SJSA1 (cell line): Measurements from ENCODE around the gene CTU2. TPM values are rescaled to one million over a fixed set of nuclear protein-coding genes. Genes with fewer than 3 reads are reported as not detected.
A peak's percentile ranks its signal among the peaks of the same experiment; 100 is the strongest.

Source experiments
- DNase-seq, 2 experiments: peaks; one replicate each; pipeline ENCODE4 v3.0.0-alpha.2; 2015 to 2020; ENCODE audit warnings: low spot score in 2 of 2, low read depth in 1 of 2
- H3K27ac ChIP-seq: fragments of 250-450 bp; sonication (Bioruptor Pico); 2 replicates; pipeline ENCODE4 v1.5.1; 2020; ENCODE audit warnings: mild to moderate bottlenecking, moderate library complexity
- H3K27me3 ChIP-seq: fragments of 250-450 bp; sonication (Bioruptor Pico); replicated peaks from 2 replicates; pipeline ENCODE4 v1.5.1; 2020; ENCODE audit warnings: mild to moderate bottlenecking, moderate library complexity
- H3K36me3 ChIP-seq: fragments of 250-450 bp; sonication (Bioruptor Pico); 2 replicates; pipeline ENCODE4 v1.5.1; 2020; ENCODE audit warnings: mild to moderate bottlenecking
- H3K4me1 ChIP-seq: fragments of 250-450 bp; sonication (Bioruptor Pico); replicated peaks from 2 replicates; pipeline ENCODE4 v1.6.1; 2021; ENCODE audit warnings: mild to moderate bottlenecking
- H3K4me3 ChIP-seq: fragments of 250-450 bp; sonication (Bioruptor Pico); 2 replicates; pipeline ENCODE4 v1.5.1; 2020; ENCODE audit warnings: mild to moderate bottlenecking
- H3K9me3 ChIP-seq: fragments of 250-450 bp; sonication (Bioruptor Pico); replicated peaks from 2 replicates; pipeline ENCODE4 v1.5.1; 2020; ENCODE audit warnings: mild to moderate bottlenecking
- total RNA-seq: library from RNA; depleted of rRNA; stranded (reverse); fragments of >200 nt; shearing (Covaris generic); gene quantifications from 2 replicates; pipeline ENCODE4 v1.2.3, GENCODE V29; 2014

Gene CTU2
- total RNA-seq, 1 experiment from 2014 or later = 17.9 TPM

DNA sequence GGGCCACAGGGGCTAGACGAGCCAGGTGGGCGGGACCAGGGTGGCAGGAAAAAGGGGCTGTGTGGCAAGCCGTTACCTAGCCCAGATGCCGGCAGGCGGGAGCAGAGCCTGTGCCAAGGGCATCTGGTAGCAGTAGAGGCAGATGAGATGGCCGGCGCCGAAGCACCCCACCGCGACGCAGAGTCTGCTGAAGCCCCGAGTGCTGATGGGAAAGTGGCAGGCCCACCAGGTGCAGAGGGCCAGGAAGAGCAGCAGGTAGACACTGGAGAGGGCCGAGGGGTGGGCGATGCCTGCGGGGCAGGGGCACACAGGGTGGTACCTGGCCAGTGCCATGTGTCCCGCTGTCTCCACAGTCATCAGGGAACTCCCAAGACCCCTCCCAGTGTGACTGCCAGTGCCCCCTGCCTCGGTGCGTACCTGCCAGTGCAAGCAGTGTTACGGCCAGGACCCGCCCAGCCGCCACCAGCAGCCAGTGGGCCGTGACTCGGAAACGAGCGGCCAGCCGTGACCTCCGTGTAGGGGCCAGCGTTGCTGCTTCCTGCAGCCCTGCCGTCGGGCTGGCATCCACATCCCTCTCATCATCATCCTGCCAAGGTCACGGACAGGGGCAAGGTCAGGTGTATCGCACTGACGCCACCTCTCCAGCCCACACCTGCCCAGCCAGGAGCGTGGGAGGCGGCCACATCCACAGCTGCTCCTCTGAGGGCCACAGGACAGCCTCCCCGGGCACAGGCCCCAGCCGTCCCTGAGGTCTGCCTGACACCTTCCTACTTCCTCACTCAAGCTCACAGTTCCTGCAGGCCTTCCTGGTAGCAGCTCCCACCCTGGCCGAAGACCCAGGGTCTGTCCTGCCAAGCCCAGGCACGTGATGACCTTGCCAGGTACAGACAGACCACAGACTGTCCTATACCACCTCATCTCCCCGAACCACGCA is 32.1 kb downstream of the CTU2 start:
- no peak for DNase-seq
- no peaks in the 10 kb centered on the region for H3K27me3 ChIP-seq
- no peaks in the 10 kb centered on the region for H3K9me3 ChIP-seq
- 0 out of 2 replicates have a peak, but pooled peaks cover 7% of the 10 kb centered on the region for H3K4me1 ChIP-seq
- H3K27ac ChIP-seq = no peak overlapping the region
- peaks cover 93% of the 10 kb centered on the region for H3K36me3 ChIP-seq
- no peak overlapping the region for H3K4me3 ChIP-seq

DNA sequence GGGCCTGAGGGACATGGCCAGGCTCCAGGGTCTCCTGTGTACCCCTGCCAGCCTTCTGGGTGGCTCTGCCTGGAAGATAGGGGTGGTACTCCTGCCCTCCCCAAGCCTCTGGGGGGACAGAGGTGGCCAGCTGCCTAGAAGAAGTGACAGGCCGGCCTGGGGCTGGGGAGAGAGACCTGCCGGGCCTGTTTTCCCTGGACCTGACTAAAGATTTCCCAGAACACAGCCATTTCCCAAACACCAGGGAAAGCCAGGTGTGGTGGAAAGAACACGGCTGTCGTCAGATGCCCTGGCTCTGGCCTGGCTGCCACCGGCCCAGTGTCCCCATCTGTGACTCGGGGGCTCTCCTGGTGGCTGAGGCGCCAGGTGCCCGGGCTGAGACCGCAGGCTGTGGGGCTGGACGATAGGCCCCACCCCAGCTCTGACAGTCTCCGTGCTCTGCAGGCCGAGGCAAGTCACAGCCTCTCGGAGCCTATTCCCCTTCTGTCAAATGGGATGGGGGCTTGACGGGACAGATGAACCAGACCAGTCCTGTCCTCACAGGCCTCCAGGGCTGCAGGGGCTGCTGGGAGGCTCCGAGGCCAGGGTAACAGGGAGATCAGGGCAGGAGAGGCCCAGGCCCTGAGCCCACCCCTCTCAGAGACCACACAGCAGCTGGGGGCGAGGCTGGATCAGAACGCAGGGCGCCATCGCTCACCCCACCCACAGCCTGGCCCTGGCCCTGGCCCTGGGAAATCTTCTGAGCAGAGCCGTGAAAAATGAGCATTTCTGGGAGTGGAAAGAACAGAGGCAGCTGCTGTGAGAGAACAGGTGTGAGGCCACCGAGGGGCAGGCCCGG is 33.1 kb downstream of the CTU2 start:
- Histone ChIP-seq H3K36me3 (peaks cover 93% of the 10 kb centered on the region), H3K27me3 (no peaks in the 10 kb centered on the region), H3K9me3 (no peaks in the 10 kb centered on the region), H3K27ac (no peak overlapping the region), H3K4me3 (no peak overlapping the region), H3K4me1 (peaks cover 7% of the 10 kb centered on the region; the same call in 1 of the 2 replicates)
- no peak for DNase-seq

GRCh38 chr16:88739977-88740726 is 33.8 kb downstream of the CTU2 start:
- Histone ChIP-seq H3K27ac (no peak overlapping the region), H3K36me3 (peaks cover 90% of the 10 kb centered on the region), H3K9me3 (no peaks in the 10 kb centered on the region), H3K27me3 (no peaks in the 10 kb centered on the region), H3K4me3 (no peak overlapping the region), H3K4me1 (peaks cover 7% of the 10 kb centered on the region; the same call in 1 of the 2 replicates)
- DNase-seq = no peak

DNA sequence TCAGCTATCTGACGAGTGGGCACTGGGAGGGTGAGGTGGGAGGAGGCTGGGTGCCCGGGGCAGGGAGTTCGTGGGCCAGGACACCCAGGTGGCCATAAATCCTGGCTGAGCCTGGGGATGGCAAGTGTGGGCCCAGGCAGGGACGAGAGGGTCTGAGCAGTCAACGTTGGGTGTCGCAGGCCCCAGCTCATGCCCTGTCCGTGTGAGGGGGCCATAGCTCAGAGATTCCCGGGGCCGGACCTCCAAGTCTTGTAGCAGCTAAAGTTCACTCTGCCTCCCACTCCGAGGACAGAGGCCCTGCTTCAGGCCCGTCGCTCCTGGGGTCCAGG is 34.4 kb downstream of the CTU2 start:
- Histone ChIP-seq H3K27ac (no peak overlapping the region), H3K36me3 (peaks cover 88% of the 10 kb centered on the region), H3K27me3 (no peaks in the 10 kb centered on the region), H3K4me1 (peaks cover 4% of the 10 kb centered on the region; the same call in 1 of the 2 replicates), H3K9me3 (no peaks in the 10 kb centered on the region), H3K4me3 (no peak overlapping the region)
- DNase-seq = no peak

DNA sequence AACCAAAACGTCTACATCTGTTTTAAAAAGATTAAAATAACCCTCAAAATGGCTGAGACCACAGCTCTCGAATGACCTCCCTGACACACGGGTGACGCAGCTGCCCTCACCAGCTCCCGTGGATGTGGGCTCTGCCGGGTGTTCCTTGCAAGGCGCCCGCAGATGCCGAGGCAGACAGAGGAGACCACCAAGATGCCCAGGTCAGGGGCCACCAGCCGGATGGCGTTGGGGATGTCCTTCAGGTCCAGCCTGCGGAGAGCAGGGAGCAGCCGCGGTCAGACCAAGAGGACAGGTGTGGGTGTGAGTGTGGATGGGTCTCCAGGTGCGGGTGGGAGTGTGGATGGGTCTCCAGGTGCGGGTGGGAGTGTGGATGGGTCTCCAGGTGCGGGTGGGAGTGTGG is 35.1 kb downstream of the CTU2 start:
- Histone ChIP-seq H3K4me1 (peaks cover 4% of the 10 kb centered on the region; the same call in 1 of the 2 replicates), H3K4me3 (no peak overlapping the region), H3K27ac (no peak overlapping the region), H3K9me3 (no peaks in the 10 kb centered on the region), H3K27me3 (no peaks in the 10 kb centered on the region), H3K36me3 (peaks cover 86% of the 10 kb centered on the region)
- no peak for DNase-seq

DNA sequence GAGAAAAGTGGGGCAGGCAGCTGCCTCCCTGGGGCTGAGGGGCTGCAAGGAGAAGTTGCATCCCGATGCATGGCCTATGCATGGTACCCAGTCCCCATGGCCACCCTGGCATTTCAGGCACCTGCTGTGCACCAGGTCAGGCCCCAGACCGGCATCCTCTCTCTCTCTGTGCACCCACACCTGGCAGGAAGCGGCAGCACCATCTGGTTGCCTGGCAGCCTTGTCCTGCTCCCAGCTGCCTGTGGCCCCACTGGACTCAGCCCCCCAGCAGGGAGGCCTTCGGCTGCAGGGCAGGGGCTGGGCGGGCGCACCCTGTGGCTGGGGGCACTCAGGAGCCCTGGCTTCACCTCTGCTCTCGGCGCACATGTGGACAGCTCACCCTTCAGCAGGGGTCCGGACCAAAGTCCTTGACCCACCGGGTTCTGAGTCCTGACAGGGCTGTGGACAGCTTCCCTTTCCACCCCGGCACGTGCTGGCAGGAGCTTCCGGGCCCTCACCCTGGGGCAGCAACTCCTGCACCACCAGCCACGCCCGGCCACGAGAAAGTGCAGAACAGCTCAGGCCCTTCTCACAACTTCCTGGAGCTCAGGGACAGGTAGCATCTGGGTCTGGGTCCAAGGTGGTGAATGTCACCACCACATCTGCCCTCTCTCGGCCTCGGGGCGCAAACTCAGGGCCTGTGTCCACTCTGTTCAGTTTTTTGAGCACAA is 36.7 kb downstream of the CTU2 start:
- no peak overlapping the region for H3K27ac ChIP-seq
- no peak for DNase-seq
- peaks cover 83% of the 10 kb centered on the region for H3K36me3 ChIP-seq
- H3K9me3 ChIP-seq = no peaks in the 10 kb centered on the region
- H3K4me1 ChIP-seq = no peaks in the 10 kb centered on the region; the same call in 1 of the 2 replicates
- H3K4me3 ChIP-seq = no peak overlapping the region
- no peaks in the 10 kb centered on the region for H3K27me3 ChIP-seq

DNA sequence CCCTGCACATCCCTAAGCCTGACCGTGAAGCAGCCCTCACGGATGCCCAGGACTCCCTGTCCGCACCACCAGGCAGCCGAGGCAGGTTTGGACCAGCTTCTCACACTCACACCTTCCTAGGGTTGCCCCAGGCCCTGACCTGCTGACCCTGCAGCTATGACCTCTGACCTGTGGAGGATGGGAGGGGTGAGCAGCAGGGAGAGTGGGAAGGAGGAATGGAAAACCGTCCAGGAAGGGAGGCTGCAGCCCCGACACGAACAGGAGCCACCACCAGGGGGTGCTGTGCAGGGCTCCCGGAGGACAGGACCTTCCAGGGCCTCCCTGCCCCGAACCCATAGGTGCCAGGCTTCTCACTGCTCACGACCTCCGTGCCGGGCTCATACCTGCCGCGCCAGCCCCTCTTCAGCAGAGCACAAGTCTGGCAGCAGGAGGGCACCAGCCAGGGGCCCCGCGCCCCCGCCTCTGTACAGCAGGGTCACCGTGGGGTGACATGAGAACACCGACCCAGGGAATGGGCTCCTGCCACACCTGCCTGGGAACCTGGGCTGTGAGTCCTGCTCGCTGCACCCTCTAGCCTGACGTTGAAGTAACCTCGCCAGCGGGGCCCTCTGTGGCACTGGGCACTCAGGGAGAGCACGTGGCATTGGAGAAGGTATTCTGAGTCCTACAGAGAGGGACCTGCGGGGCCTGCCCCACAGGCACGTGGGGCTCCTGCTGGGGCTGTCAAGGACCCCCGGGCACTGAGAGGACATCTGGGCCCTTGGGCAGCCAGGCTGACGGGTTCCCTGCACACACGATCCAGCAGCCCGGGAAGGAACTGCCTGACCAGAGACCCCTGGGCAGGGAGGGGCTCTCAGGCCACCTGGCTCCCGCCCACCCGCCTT is 37.6 kb downstream of the CTU2 start:
- no peaks in the 10 kb centered on the region for H3K9me3 ChIP-seq
- DNase-seq = peak; percentile 65 to 84

DNA sequence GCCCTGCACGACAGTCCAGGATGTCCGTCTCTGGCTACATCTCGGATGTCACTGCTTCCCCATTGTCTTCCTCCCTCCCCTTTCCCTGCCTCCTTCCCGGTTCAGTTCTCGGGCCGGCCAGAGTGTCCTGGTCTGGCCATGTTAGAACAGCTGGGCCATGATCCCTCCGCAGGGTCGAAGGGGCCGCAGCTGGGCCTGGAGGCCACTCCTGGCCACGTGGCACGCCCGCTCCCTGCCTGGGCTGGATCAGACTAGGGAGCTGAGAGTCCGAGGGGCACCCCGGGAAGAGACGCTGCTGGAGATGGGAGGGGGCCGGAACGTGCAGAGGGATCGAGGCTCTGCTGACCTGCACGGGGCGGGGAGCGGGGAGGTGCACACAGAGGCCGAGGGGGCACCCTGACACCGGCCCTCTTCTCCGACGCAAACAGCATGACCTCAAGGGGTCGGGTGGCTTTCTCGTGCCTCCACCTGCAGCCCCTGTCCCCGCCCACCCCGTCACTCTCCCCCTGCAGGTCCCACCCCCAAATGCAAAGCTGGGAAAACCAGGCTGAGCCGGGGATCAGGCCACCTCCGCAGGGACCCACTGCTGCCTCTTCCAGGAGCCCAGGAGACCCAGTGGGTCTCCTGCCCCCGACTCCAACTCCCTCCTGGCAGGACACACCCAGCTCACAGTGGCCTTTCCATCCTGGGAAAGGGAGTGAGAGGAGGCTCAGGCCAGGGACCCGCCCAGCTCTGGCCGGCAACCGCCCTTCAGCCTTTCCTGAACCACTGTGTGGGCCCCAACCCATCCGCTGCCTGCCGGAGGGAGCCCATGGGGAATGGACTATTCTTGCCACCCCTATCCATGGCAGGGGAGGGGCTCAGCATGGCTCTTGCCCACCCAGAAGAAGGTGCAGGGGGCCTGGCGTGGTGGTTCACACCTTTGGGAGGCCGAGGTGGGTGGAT is 38.5 kb downstream of the CTU2 start:
- H3K27me3 ChIP-seq = no peaks in the 10 kb centered on the region
- H3K27ac ChIP-seq = no peak overlapping the region
- no peak overlapping the region for H3K4me3 ChIP-seq
- H3K4me1 ChIP-seq = no peaks in the 10 kb centered on the region; the same call in 1 of the 2 replicates
- peaks cover 79% of the 10 kb centered on the region for H3K36me3 ChIP-seq
- DNase-seq = no peak
- no peaks in the 10 kb centered on the region for H3K9me3 ChIP-seq

More for the DNA sequence above, 37.6 kb downstream of the CTU2 start:
- no peak overlapping the region for H3K4me3 ChIP-seq
- H3K27ac ChIP-seq = no peak overlapping the region
- no peaks in the 10 kb centered on the region for H3K27me3 ChIP-seq
- H3K36me3 ChIP-seq = peaks cover 81% of the 10 kb centered on the region
- H3K4me1 ChIP-seq = no peaks in the 10 kb centered on the region; the same call in 1 of the 2 replicates

DNA sequence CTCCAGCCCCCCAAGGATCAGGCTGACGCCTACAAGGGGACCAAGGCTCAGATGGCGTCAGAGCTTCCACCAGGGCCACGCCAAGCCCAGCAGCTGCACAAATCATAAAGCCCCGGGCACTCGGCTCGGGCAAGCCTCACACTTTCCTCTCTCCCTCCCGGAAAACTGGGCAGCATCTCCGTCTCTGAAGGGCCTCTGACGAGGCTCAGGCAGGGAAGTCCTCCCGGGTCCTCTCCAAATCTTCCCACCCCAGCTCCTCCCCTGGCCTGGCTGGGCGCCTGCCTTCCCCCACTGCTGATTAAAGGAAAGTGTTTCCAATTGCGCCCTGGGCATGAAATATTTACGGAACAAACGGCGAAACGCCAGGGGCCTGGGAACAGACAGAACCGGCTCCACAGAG is 40.2 kb downstream of the CTU2 start:
- H3K27ac ChIP-seq = no peak overlapping the region
- peaks cover 78% of the 10 kb centered on the region for H3K36me3 ChIP-seq
- H3K4me1 ChIP-seq = no peaks in the 10 kb centered on the region; the same call in none of the 2 replicates
- DNase-seq = no peak
- no peaks in the 10 kb centered on the region for H3K9me3 ChIP-seq
- H3K27me3 ChIP-seq = no peaks in the 10 kb centered on the region
- no peak overlapping the region for H3K4me3 ChIP-seq

DNA sequence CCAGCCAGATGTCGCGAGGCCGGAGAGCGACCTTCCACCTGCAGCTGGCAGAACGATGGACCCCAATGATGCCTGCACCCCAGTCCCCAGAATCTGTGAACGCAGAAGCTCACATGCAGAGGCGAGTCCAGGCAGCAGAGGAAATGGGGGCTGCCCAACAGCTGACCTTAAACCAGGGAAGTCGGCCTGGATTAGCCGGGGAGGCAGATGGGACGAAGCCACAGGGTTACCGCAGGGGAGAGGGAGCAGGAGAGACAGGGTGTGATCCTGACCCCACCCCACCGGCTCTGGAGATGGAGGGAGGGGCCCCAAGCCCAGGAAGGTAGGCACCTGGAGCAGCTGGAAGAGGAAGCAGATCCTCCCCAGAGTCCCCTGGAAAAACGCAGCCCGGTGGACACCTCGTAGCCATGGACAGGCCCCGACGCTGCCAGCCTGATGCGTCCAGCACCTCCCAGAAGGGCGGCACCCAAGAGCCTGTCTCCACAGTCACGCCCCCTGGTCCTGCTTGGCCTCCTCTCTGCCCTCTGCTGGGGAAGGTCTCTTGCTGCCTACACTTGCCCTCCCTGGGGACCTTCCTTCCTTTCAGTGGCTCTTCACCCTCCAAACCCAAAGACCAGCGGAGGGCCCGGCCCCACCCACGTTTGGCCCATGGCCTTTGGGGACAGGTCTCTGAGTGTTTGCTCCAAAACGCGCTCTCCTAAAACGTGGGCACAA is 41.4 kb downstream of the CTU2 start:
- Histone ChIP-seq H3K4me3 (no peak overlapping the region), H3K36me3 (peaks cover 81% of the 10 kb centered on the region), H3K27me3 (no peaks in the 10 kb centered on the region), H3K27ac (no peak overlapping the region), H3K9me3 (no peaks in the 10 kb centered on the region), H3K4me1 (no peaks in the 10 kb centered on the region; the same call in none of the 2 replicates)
- DNase-seq = peak; percentile 34 to 77

- no peak overlapping the region for H3K27ac ChIP-seq
- peaks cover 2% of the 10 kb centered on the region for H3K4me1 ChIP-seq
- DNase-seq = no peak
- no peak overlapping the region for H3K4me3 ChIP-seq
- no peaks in the 10 kb centered on the region for H3K9me3 ChIP-seq
- no peaks in the 10 kb centered on the region for H3K27me3 ChIP-seq
- peaks cover 77% of the 10 kb centered on the region for H3K36me3 ChIP-seq
Measured at GRCh38 chr16:88748364-88748763, 42.1 kb downstream of the CTU2 start.
